Neuronal stem cell (in vitro differentiated cells): ENCODE measurements around the gene ZNF350.
"Not testable (repeated sequence)": the region's sequence is repeated elsewhere in the genome, so short reads cannot be mapped to it uniquely, and the experiment has no call there.

Experiments used
- DNase-seq: peaks from one replicate; pipeline ENCODE4 v3.0.0-alpha.2; 2013; ENCODE audit warnings: low spot score
- H2AFZ ChIP-seq: one replicate; pipeline ENCODE4 v1.6.1; 2013; ENCODE audit warnings: mild to moderate bottlenecking, low read length, inconsistent platforms
- H2AK5ac ChIP-seq: 2 replicates; pipeline ENCODE4 v1.6.1; 2013; ENCODE audit warnings: low read depth, mild to moderate bottlenecking, inconsistent platforms, low read length, moderate library complexity, mixed read lengths
- H2BK120ac ChIP-seq: 2 replicates; pipeline ENCODE4 v1.6.1; 2013; ENCODE audit warnings: low read depth, mild to moderate bottlenecking, inconsistent platforms, low read length, moderate library complexity, mixed read lengths
- H2BK12ac ChIP-seq: one replicate; pipeline ENCODE4 v1.6.1; 2013; ENCODE audit warnings: low read length, inconsistent platforms
- H2BK15ac ChIP-seq: 2 replicates; pipeline ENCODE4 v1.6.1; 2013; ENCODE audit warnings: mild to moderate bottlenecking, low read length, inconsistent platforms, mixed read lengths
- H2BK5ac ChIP-seq: one replicate; pipeline ENCODE4 v1.6.1; 2013; ENCODE audit warnings: inconsistent platforms, mild to moderate bottlenecking, low read length, moderate library complexity
- H3K14ac ChIP-seq: one replicate; pipeline ENCODE4 v1.6.1; 2013; ENCODE audit warnings: low read length, inconsistent platforms
- H3K18ac ChIP-seq: 2 replicates; pipeline ENCODE4 v1.6.1; 2013; ENCODE audit warnings: low read length, inconsistent platforms
- H3K23ac ChIP-seq: 2 replicates; pipeline ENCODE4 v1.6.1; 2013; ENCODE audit warnings: low read depth, mild to moderate bottlenecking, mixed read lengths, low read length, inconsistent platforms; ENCODE audit not compliant: poor library complexity
- H3K27ac ChIP-seq: replicated peaks from 3 replicates; pipeline ENCODE4 v1.5.1; 2013; ENCODE audit warnings: low read length, inconsistent platforms
- H3K27me3 ChIP-seq, 3 experiments: 2 replicates each; pipeline ENCODE4 v1.6.1; 2013; ENCODE audit warnings: low read length in 3 of 3, mild to moderate bottlenecking in 2 of 3, inconsistent platforms in 1 of 3, low read depth in 1 of 3, mixed read lengths in 1 of 3, moderate library complexity in 1 of 3; ENCODE audit not compliant: control insufficient read depth in 3 of 3, insufficient read depth in 3 of 3
- H3K36me3 ChIP-seq, 2 donors: replicated peaks in 1 of 2; 2 replicates each; pipeline ENCODE4 v1.6.1; 2013; ENCODE audit warnings: low read length in 2 of 2; ENCODE audit not compliant: control insufficient read depth in 2 of 2, insufficient read depth in 2 of 2
- H3K4ac ChIP-seq: 2 replicates; pipeline ENCODE4 v1.6.1; 2013; ENCODE audit warnings: inconsistent platforms, mild to moderate bottlenecking, low read length, moderate library complexity
- H3K4me1 ChIP-seq, 2 donors: 1 replicate in 1 of 2; 2 replicates in 1 of 2; pipeline ENCODE4 v1.6.1; 2013; ENCODE audit warnings: low read length in 2 of 2, low read depth in 1 of 2; ENCODE audit not compliant: control insufficient read depth in 2 of 2, insufficient read depth in 1 of 2
- H3K4me2 ChIP-seq: one replicate; pipeline ENCODE4 v1.6.1; 2013; ENCODE audit warnings: mild to moderate bottlenecking, low read length, inconsistent platforms; ENCODE audit not compliant: insufficient read depth, poor library complexity, severe bottlenecking
- H3K4me3 ChIP-seq, 2 donors: 2 replicates each; pipeline ENCODE4 v1.5.1; 2013; ENCODE audit warnings: low read length in 2 of 2, mild to moderate bottlenecking in 2 of 2, inconsistent platforms in 1 of 2, moderate library complexity in 1 of 2
- H3K79me1 ChIP-seq: one replicate; pipeline ENCODE4 v1.6.1; 2013; ENCODE audit warnings: low read depth, mild to moderate bottlenecking, inconsistent platforms, low read length, moderate library complexity
- H3K9ac ChIP-seq: one replicate; pipeline ENCODE4 v1.6.1; 2013; ENCODE audit warnings: mild to moderate bottlenecking, low read depth, low read length, inconsistent platforms; ENCODE audit not compliant: poor library complexity
- H3K9me3 ChIP-seq, 2 donors: replicated peaks in 1 of 2; 2 replicates each; pipeline versions ENCODE3 to v1.6.1; 2013; ENCODE audit warnings: low read length in 2 of 2, mild to moderate bottlenecking in 2 of 2, inconsistent platforms in 1 of 2, low read depth in 1 of 2, mixed read lengths in 1 of 2, moderate library complexity in 1 of 2; ENCODE audit not compliant: control insufficient read depth in 2 of 2, insufficient read depth in 1 of 2
- H4K8ac ChIP-seq: one replicate; pipeline ENCODE4 v1.6.1; 2013; ENCODE audit warnings: low read depth, mild to moderate bottlenecking, inconsistent platforms, low read length, moderate library complexity
- H4K91ac ChIP-seq: one replicate; pipeline ENCODE4 v1.6.1; 2013; ENCODE audit warnings: low read length, low read depth, mild to moderate bottlenecking, inconsistent platforms; ENCODE audit not compliant: poor library complexity
- WGBS, 2 donors: extraction: QIAGEN DNeasy Blood & Tissue Kit; methylation state at CpG; one replicate each; pipeline ENCODE4 v1.1.7; 2013; ENCODE audit warnings: missing lambda C conversion rate in 2 of 2, mixed read lengths in 1 of 2; ENCODE audit not compliant: insufficient read length in 2 of 2, insufficient replicate concordance in 1 of 2; ENCODE audit errors: extremely low coverage in 2 of 2; 5-methylcytosine and 5-hydroxymethylcytosine counted together

ZNF350 gene

GRCh38 chr19:51960621-51961233, 25.9 kb downstream of the ZNF350 start:
- H3K4me1 ChIP-seq, H4K91ac ChIP-seq, H3K14ac ChIP-seq, H3K4ac ChIP-seq, H3K27ac ChIP-seq, H3K27me3 ChIP-seq, H3K4me3 ChIP-seq, H3K9ac ChIP-seq, DNase-seq, H3K23ac ChIP-seq, H2BK12ac ChIP-seq, H2BK5ac ChIP-seq, H2BK15ac ChIP-seq, H4K8ac ChIP-seq, H2AFZ ChIP-seq, H3K79me1 ChIP-seq, H2AK5ac ChIP-seq, H3K18ac ChIP-seq, H3K4me2 ChIP-seq, H2BK120ac ChIP-seq: not testable (repeated sequence)
- no CpG with 5 or more reads among the region's 7 CpGs for WGBS, 2 donors
- Histone ChIP-seq H3K36me3 (peaks cover 11 to 35% of the 10 kb centered on the region in 2 donors), H3K9me3 (peaks cover 12 to 21% of the 10 kb centered on the region in 2 donors)

DNA sequence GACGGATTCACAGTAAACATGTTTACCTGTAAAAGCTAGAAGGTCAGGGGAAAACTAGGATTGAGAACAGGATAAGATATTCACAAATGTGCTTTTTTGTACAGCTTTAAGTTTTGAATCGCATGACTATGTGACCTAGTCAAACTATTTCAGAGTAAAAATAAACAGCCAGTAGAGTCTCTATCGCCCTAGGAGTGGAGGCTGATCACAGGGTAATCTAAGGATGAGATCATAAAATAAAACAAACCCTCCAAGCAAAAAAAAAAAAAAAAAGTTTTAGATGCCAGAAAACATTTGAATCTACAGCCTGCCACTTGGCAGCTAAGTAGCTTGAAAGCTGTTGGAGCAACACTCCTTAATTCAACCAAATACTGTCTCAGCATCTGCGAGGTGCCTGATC, 26.8 kb downstream of the ZNF350 start:
- WGBS, 2 donors, result no CpG with 5 or more reads among the region's 4 CpGs
- Histone ChIP-seq H3K27ac (no peak overlapping the region), H3K4ac (no peak overlapping the region), H2AK5ac (no peak overlapping the region), H3K9me3 (peaks cover 3 to 12% of the 10 kb centered on the region in 2 donors), H3K79me1 (no peaks in the 10 kb centered on the region), H3K14ac (no peak overlapping the region), H3K4me1 (no peaks in the 10 kb centered on the region), H2BK15ac (no peak overlapping the region), H3K36me3 (peaks cover 2 to 26% of the 10 kb centered on the region in 2 donors), H2BK120ac (no peak overlapping the region), H4K8ac (no peak overlapping the region), H4K91ac (no peak overlapping the region), H2BK12ac (no peak overlapping the region), H2AFZ (no peak overlapping the region), H2BK5ac (no peak overlapping the region), H3K4me3 (no peak overlapping the region), H3K23ac (no peak overlapping the region), H3K18ac (no peak overlapping the region), H3K27me3 (no peaks in the 10 kb centered on the region), H3K9ac (no peak overlapping the region), H3K4me2 (no peak overlapping the region)
- DNase-seq, result no peak

GRCh38 chr19:51957846-51958245, 28.8 kb downstream of the ZNF350 start:
- H3K14ac ChIP-seq, H4K8ac ChIP-seq, H2BK120ac ChIP-seq, H3K36me3 ChIP-seq, H2AK5ac ChIP-seq, H2BK15ac ChIP-seq, H3K9ac ChIP-seq, H3K4me3 ChIP-seq, H3K9me3 ChIP-seq, H3K27ac ChIP-seq, H2BK5ac ChIP-seq, H3K4ac ChIP-seq, H2BK12ac ChIP-seq, DNase-seq, H2AFZ ChIP-seq, H3K4me2 ChIP-seq, H3K27me3 ChIP-seq, H3K18ac ChIP-seq, H3K4me1 ChIP-seq, H3K23ac ChIP-seq, H4K91ac ChIP-seq, H3K79me1 ChIP-seq: not testable (repeated sequence)
- no CpG with 5 or more reads among the region's 4 CpGs for WGBS, 2 donors

DNA sequence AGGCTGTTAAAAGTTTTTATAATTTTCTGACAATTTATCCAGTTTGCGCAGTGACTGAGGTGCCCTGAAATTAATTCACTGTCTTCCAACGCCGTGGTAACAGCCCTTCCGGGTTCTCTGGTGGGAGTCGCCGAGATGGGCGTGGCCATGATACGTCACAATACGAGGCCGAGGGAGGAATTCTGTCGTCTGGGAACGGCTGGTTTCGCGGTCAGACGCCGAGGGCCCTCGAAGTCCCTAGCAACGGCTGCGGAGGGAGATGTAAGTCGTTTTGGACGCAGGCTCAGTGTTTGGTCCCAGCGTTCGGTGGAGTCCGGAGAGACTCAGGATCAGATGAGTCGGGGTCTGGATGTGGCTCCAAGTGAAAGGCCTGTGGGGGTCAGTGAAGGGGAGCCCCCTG, 37.7 kb downstream of the ZNF350 start:
- Histone ChIP-seq H3K14ac (no peak overlapping the region), H3K18ac (no peak overlapping the region), H3K9me3 (peaks cover 37 to 54% of the 10 kb centered on the region in 2 donors), H3K4ac (no peak overlapping the region), H3K4me2 (no peak overlapping the region), H3K27ac (no peak overlapping the region), H3K79me1 (no peaks in the 10 kb centered on the region), H2BK15ac (no peak overlapping the region), H4K8ac (no peak overlapping the region), H4K91ac (no peak overlapping the region), H2BK120ac (no peak overlapping the region), H2BK5ac (no peak overlapping the region), H3K23ac (no peak overlapping the region), H3K4me3 (no peak overlapping the region), H3K36me3 (peaks cover 14 to 29% of the 10 kb centered on the region in 2 donors), H2AK5ac (no peak overlapping the region), H3K4me1 (peaks cover 0 to 2% of the 10 kb centered on the region in 2 donors), H2BK12ac (no peak overlapping the region), H3K27me3 (no peaks in the 10 kb centered on the region), H3K9ac (no peak overlapping the region), H2AFZ (no peak overlapping the region)
- no CpG with 5 or more reads among the region's 25 CpGs for WGBS, 2 donors
- DNase-seq, result no peak
